GM18505 (cell line): ENCODE measurements around the gene WDR88.
"Not testable (repeated sequence)": the region's sequence is repeated elsewhere in the genome, so short reads cannot be mapped to it uniquely, and the experiment has no call there.

Source experiments
- ATAC-seq: cut with Tn5 transposase; IDR thresholded peaks from one replicate; pipeline ENCODE4 v1.9.1; 2021; ENCODE audit not compliant: unreplicated experiment
- POLR2A ChIP-seq: IDR thresholded peaks from 4 replicates; pipeline ENCODE4 v1.6.1; 2011; ENCODE audit warnings: borderline replicate concordance; ENCODE audit not compliant: insufficient read depth, insufficient read length; ENCODE audit errors: extremely low read depth

The WDR88 gene

DNA sequence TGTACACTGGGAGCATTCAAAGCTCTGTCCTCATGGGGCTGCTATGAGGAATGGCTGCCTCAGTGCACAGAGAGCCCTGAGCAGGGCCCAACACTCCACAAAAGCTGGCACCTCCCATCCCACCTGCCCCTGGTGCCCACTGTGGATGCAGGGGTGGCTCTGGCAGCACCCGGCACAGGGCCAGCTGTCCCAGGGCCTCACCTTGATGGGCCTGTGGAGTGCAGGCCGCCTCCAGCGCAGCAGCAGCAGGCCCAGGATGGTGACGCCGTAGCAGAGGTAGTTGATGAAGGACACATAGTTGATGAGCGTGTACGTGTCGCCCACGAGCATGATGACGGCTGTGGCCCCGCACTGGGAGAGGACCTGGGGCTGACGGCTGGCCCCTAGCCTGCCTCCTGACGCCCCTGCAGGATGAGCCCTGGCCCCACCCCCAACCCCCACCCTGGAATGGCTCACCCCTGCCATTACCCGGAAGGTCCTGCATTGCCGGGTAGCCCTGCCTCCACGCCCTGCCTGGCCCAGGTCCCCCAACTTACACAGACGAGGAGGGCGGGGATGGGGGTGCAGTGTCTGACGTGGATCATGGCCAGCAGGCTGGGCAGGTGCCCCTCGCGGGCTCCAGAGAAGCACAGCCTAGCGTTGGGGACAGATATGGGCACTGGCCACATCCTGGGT is 78.5 kb downstream of the WDR88 start:
- ATAC-seq = no peak
- TF ChIP-seq POLR2A = no peak

DNA sequence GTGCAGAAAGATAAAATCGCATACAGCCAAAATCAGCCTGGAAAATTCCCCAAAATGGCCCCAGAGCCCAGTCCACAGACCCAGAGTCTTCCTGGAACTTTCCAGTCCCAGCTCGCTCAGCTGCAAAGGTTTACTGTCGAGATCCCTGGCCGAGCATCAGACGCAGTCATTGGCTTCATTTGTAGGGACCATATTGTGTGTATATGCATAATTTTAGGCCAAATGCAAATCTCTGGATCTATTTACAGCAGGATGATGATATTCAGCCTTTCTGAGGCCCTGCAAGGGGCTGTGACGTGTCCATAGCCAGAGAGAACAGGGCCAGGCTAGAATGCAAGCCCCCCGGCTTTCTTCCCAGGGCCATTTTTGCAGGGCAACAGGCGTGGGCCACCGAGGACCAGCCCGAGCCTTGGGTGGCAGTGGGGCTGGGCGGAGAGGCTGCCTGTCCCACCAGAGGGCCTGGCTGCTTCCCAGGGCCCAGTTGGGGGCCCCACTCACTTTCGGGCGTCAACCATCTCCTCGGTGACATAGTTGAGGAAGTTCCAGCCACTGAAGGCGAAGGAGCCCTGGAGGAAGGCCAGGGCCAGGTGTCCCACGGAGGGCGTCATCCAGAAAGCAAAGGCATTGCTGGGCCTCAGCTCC is 80.0 kb downstream of the WDR88 start:
- no peak for ATAC-seq
- no peak for TF ChIP-seq POLR2A

DNA sequence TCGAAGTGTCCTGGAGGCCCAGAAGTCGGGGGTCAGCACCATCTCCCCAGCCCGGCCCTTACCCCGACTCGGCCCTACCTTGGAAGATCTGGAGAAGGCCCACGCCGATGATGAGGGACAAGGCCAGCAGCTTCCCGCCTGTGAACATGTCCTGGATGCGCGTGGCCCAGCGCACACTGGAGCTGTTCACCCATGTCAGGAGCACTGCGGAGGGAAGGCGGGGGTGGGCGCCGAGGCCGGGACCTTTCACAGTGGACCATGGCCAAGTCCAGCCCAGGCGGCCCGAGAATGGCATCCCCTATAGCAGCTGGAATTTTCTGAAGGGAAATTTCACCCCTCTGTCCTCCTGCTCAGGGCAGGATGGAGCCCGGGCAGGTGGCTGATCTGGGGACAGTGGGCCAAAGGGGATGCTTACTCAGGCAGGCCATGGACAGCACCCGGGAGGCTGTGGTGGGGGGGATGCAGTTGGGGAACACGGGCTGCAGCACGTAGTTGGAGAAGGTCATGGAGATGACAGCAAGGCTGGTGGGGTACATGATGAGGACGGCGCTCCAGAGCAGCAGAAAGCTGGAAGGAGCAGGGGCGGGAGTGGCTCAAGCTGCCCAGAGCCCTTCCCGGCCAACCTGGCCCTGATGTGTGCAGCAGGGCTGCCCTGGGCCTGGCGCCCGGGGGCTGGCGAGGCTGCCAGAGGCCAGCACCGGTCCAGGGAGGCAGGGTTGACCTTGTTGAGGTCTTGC is 80.7 kb downstream of the WDR88 start:
- no peak for ATAC-seq
- no peak for TF ChIP-seq POLR2A

DNA sequence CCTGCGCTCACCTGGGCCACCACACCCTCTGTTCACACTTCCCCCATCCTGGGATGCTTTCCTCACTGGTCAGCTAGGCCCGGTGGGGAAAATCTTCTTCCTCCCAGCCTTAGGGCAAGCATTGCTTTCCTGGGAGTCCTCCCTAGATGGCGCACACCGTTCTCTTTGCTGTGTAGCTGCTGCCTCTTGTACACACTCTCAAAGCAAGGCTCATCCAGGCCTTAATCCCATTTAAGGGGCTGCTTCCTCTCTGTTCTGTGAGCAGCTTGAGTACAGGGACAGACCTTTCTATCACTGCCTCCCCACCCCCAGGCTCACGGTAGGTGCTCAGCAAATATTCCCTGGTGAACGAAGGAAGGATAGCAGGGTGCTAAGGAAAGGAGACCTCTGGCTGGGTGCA is 82.7 kb downstream of the WDR88 start:
- ATAC-seq = no peak

DNA sequence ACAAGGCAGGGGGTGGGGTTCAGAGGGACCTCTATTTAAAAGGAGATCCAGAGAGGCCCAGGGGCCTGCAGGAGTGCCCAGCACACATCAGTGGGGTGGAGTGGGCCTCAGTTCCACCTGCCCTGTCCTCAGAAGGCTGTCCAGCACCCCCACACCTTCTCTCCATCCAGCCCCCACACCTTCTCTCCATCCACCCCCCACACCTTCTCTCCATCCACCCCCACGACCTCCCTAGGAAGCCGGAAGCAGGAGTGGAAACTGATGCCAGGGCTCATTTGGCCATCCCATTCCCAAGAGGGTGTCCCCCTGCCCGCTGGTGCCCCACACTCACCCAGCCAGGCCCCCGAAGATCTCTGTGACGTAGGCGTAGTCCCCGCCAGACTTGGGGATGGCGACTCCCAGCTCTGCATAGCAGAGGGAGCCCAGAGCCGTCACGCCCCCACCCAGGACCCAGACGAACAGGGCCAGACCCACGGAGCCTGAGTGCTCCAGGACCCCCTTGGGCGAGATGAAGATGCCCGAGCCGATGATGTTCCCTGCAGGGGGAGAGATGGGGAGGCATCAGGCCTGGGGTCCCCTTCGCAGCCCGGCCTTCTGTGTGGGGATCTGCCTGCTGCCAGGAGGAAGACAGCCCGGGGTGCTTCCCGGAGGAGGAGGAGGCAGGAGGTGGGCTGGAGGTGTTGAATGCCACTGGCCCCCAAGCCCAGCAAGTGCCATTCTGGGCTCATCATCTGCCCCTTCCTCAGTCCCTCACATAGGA is 83.7 kb downstream of the WDR88 start:
- TF ChIP-seq POLR2A = no peak
- ATAC-seq = no peak

More for the DNA sequence above, 82.7 kb downstream of the WDR88 start:
- no peak for TF ChIP-seq POLR2A

DNA sequence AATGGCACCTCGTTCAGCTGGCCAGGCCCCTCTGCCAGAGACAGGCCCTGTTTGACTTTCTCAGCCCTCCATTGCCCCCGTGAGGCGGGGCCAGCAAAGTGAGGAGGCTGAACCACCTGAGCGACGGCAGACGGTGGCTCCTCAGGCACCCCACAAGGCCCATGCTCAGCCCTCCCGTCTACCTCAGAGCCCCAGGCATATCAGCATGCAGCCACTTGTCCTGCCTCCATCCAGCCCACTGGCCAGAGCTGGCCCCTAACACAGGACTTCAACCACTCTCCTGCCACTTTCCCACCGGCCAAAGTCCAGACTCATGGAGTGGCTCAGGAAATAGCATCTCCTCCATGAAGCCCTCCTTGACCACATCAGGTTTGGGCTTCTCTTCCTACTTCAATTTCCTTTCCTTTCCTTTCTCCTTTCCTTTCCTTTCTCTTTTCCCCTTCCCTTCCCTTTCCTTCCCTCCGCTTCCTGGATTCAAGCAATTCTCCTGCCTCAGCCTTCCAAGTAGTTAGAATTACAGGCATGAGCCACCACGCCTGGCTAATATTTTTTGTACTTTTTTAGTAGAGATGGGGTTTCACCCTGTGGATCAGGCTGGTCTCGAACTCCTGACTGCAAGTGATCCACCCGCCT is 84.4 kb downstream of the WDR88 start:
- ATAC-seq = no peak
- TF ChIP-seq POLR2A = no peak

DNA sequence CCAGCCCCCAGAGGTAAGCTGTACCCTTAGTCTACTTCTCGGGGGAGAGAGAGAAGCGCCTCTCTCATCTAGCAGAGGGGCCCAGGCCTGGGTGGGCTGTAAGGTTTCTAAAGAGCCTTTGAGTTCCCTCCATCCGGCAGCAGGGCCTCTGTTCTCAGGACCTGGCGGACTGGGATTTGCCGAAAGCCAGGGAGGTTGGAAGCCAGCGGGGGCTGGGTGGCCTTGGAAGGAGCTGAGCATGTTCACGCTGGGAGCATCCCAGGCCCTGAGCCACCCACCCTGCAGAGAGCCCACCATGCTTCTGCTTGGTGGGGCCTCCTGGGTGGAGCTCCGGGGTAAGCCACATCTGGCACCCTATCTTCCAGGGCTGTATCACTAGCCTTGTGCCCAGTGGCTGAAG is 86.0 kb downstream of the WDR88 start:
- TF ChIP-seq POLR2A = no peak
- no peak for ATAC-seq

- ATAC-seq = no peak
- TF ChIP-seq POLR2A = no peak
Observed at GRCh38 chr19:33219261-33219815, 87.4 kb downstream of the WDR88 start.

DNA sequence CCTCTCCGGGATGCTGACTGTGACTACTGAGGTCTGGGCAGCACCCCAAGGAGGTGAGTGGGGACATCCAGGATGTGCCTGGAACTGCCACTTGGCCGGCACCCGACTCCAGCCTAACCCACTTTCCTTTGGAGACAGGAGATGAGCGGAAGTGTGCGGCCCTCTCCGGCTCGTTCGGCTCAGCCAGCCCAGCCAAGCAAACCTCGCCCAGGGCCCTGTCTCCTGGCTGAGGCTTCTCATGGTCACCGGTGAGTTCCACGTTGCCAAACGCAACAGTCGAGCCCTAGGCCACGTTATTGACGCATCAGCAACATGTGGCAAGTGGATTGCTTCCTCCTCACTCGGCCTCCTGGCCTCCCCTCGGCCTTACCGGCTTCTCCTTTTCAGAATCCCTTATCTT is 88.2 kb downstream of the WDR88 start:
- no peak for TF ChIP-seq POLR2A
- no peak for ATAC-seq

DNA sequence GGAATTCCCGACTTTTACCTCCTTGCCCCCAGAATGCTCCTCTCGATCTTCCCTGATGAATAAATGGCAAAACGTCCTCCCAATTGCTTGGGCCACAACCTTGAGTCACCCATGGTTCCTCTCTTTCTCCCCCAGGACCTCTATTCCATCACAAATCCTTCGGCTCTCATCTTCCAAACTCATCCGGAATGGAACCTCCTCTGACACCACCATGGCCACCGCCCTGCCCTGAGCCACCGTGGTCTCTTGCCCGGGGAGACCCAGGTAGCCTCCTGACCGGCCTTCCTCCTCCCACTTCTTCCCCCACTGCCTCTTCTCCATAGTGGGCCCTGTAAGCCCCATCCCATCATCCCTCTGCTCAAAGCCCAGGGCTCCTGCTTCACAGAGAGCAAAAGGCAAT is 88.8 kb downstream of the WDR88 start:
- no peak for ATAC-seq
- no peak for TF ChIP-seq POLR2A

DNA sequence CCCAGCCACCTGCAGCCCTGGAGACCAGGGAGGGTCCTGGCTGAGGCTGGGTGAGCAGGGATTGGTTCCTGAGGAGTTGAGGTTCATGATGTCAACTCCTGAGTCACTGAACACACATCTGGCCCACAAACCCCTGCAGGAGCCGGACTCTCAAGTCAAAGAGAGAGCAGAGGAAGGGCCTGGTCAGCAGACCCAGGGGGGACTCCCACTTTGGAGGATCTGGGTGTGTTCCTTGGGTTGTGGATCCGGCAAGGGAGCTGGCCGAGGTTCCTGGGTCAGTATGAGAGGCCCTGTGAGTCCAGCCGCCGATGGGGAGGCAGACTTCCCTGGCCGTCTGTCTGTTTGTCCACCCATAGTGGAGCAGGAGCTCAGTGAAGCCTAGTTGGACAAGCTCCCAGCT is 89.7 kb downstream of the WDR88 start:
- ATAC-seq = no peak
- no peak for TF ChIP-seq POLR2A

DNA sequence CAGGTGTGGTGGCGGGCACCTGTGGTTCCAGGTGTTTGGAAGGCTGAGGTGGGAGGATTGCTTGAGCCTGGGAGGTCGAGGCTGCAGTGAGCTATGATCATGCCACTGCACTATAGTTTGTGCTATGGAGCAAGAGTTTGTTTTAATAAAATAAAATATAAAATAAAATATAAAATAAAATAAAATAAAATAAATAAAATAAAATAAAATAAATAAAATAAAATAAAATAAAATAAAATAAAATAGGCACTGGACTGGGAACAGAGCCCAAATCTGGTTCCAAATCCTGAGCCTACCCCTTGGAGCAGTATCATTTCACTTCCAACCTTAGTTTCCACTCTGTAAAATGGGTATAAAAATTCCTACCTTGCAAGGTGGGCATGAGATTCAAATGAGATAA is 90.3 kb downstream of the WDR88 start:
- not testable (repeated sequence) for ATAC-seq
